Measurements from ENCODE around the gene NOD1.
A peak's percentile ranks its signal among the peaks of the same experiment; 100 is the strongest.
"Not testable (repeated sequence)": the region's sequence is repeated elsewhere in the genome, so short reads cannot be mapped to it uniquely, and the experiment has no call there.

Gene NOD1

GRCh38 chr7:30478349-30479201 is at the start of gene NOD1:
Gene NOD1, minus strand, starts transcription at chr7:30478784. Its CDS starts 21,863 bp downstream, at chr7:30456921.
- DNase-seq (ENCODE audit: low read depth), result no peak

- DNase-seq (ENCODE audit: low read depth), result not testable (repeated sequence)
These were observed 48.7 kb upstream of the NOD1 start for GRCh38 chr7:30527297-30527696.

GRCh38 chr7:30526163-30526562 is 47.6 kb upstream of the NOD1 start:
- no peak for DNase-seq (ENCODE audit: low read depth)

DNA sequence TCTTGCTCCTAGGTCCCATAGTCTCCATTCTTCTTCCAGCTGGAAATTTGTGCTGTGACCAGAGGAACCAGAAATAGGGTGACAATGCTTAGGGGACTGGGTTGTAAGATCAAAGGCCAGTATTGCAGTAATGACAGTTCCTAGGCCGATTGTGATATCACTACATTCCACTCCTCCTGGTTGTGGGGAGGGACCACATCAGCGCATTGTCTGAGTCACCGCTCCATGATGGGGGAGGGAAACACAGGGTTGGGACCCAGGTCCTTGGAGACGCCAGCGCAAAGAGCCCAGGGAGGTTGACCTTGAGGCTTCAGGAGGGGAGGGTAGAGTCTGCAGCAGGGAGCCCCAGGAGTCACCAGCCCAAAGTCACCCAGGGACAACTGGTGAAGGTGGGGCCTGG is 46.8 kb upstream of the NOD1 start:
- no peak for DNase-seq (ENCODE audit: low read depth)

- DNase-seq (ENCODE audit: low read depth), result no peak
These were observed 46.0 kb upstream of the NOD1 start for GRCh38 chr7:30524545-30524944.

- DNase-seq (ENCODE audit: low read depth), result no peak
These were observed 44.9 kb upstream of the NOD1 start for GRCh38 chr7:30523466-30523865.

DNA sequence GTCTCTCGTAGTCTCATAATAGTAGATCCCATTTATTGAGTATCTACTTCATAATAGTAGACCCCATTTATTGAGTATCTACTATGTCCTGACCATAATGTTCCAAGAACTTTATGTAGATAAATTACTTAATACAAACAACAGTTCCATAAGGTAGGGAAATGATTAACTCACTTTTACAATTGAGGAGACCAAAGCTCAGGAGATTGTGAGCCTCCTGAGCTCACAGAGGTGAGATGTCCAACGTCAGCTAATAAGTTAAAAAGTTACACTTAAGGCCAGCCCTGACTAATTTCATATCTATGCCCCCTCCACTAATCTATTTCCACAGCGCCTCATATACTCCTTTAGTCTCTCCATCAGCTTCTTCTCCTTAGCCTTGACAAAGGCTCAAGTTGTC is 43.6 kb upstream of the NOD1 start:
- DNase-seq (ENCODE audit: low read depth), result no peak

GRCh38 chr7:30521532-30521931 is 42.9 kb upstream of the NOD1 start:
- no peak for DNase-seq (ENCODE audit: low read depth)

- DNase-seq (ENCODE audit: low read depth), result no peak
These were observed 40.5 kb upstream of the NOD1 start for GRCh38 chr7:30519122-30519521.

DNA sequence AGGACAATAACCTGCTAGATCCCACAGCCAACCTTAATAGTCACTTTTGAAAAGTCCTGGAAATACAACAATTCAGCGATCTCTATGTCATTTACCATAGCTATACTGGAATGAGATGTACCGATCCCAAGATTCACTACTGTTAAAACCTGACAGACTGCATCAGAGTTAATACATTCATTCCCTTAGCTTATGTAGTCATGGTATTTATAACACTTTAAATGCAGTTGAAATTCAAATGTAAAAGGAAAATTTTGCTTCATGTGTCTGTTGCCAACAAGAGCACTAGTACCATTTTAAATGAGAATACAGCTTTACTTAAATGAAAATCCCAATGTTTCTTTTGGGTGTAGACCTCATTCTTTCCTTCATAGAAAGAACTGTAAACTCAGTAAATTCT is 37.2 kb upstream of the NOD1 start:
- DNase-seq (ENCODE audit: low read depth), result no peak

GRCh38 chr7:30514776-30515175 is 36.2 kb upstream of the NOD1 start:
- DNase-seq (ENCODE audit: low read depth), result no peak

GRCh38 chr7:30514177-30514576 is 35.6 kb upstream of the NOD1 start:
- DNase-seq (ENCODE audit: low read depth), result no peak

DNA sequence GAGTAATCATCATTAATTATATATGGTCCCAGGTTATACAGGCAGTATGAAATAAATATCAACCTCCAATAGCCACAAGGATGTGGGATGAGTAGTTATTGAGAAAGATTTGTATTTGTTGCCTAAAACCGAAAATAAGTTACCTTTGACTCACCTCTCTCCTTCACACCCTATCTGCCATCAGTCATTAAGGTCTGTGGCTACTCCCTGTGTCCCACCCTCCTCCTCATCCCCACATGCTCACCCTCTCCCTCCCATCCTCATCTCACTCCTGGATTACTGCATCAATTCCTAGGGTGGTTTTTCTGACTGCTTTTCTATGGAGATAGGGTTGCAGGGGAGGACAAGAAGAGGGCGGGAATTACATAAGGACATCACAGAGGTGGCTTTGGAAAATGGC is 35.2 kb upstream of the NOD1 start:
- no peak for DNase-seq (ENCODE audit: low read depth)

- DNase-seq (ENCODE audit: low read depth), result no peak
These were observed 33.5 kb upstream of the NOD1 start for GRCh38 chr7:30511973-30512662.

- no peak for DNase-seq (ENCODE audit: low read depth)
These were observed 32.9 kb upstream of the NOD1 start for GRCh38 chr7:30511494-30511893.

DNA sequence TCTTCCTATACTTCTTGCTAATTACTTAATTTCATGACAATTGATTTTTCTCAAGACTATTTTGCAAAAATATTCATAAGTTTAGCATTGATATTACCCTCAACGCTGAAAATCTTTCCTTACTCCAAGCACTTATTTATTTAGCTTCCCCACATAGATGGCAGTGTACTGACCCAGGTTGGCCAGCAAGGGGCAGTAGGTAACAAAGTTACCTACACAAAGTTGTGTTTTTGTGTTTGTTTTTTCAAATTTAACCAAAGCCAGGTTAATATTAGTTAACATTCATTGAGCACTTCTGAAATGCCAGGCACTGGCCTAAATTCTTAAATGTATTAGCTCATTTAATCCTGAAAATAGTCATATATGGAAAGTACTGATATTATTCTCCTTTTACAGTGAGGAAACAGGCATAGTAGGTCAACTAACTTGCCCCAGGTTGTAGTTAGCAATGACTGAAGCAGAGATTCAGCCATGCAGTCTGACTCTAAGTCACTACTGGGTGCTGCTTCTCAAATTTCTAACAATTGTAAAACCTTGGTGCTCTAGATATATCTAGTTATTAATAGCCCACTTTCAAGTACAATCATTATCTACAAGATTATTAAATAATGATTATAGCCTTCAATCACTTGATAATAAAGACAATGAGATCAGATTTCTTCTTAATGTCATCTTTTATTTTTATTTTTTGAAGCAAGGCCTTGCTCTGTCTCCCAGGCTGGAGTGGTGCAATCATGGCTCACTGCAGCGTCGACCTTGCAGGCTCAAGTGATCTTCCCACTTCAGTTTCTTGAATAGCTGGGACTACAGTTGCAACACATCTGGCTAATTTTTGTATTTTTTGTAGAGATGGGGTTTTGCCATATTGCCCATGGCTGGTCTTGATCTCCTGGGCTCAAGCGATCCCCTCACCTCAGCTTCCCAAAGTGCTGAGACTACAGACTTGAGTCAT is 31.8 kb upstream of the NOD1 start:
- no peak for DNase-seq (ENCODE audit: low read depth)

GRCh38 chr7:30509171-30509857 is 30.7 kb upstream of the NOD1 start:
- DNase-seq (ENCODE audit: low read depth), result not testable (repeated sequence)

DNA sequence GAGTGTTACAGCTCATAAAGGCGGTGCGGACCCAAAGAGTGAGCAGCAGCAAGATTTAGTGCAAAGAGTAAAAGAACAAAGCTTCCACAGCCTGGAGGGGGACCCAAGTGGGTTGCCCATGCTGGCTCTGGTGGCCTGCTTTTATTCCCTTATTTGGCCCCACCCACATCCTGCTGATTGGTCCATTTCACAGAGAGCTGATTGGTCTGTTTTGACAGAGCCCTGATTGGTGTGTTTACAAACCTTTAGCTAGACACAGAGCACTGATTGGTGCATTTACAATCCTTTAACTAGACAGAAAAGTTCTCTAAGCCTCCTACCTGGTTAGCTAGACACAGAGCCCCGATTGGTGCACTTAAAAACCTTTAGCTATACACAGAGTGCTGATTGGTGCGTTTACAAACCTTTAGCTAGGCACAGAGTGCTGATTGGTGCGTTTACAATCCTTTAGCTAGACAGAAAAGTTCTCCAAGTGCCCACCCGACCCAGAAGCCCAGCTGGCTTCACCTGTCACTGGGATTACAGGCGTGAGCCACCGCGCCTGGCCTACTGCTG is 28.8 kb upstream of the NOD1 start:
- DNase-seq (ENCODE audit: low read depth), result not testable (repeated sequence)

DNA sequence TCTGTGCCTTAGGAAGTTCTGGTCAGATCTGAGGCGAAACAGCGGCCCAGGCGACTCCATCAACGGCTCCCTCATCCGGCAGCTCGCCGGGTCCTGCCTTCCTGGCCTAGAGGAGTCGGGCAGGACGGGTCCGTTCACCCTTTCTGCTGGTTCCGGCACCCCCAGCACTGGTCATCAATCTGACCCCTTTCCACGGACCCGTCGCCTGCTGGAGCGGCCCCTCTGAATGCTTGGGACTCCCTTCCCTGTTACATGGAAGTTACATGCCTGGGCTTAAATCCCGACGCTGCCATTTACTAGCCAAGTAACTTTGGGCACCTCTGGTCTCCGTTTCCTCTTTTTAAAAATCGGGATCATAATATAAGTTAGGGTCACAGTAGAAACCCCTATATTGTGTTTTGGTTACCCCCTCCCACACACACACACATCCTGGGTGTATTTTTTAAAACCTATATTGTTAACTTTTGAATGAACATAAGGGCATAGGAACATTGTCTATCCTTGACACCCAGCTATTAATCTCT is 26.7 kb upstream of the NOD1 start:
- no peak for DNase-seq (ENCODE audit: low read depth)

- peak; percentile 84 for DNase-seq (ENCODE audit: low read depth)
These were observed 26.0 kb upstream of the NOD1 start, which contains the start of gene GGCT for GRCh38 chr7:30504301-30505173. Gene GGCT, minus strand, starts transcription at chr7:30504829. Its CDS starts 120 bp downstream, at chr7:30504709.

Measured in HS-27A (cell line).